GM13976 (cell line): Measurements from ENCODE around the gene ALKBH4.

Source experiments
- DNase-seq: peaks from one replicate; pipeline ENCODE4 v3.0.0; 2012; ENCODE audit warnings: low spot score
- CTCF ChIP-seq: IDR thresholded peaks from 2 replicates; pipeline ENCODE4 v1.5.1; 2012; ENCODE audit warnings: borderline replicate concordance, mild to moderate bottlenecking; ENCODE audit not compliant: insufficient read depth; ENCODE audit errors: extremely low read depth, missing control alignments, control extremely low read depth
- in situ Hi-C: fragments of 300-500 bp; cut with MboI; formaldehyde crosslinking; loops from one replicate; pipeline ENCODE4 v1.12.0; 2022; ENCODE audit warnings: low sequenced_read_pairs, mixed read lengths, inconsistent platforms; ENCODE audit not compliant: unreplicated experiment

ALKBH4 gene

GRCh38 chr7:102431617-102432298, 32.9 kb downstream of the ALKBH4 start:
- in situ Hi-C loops = no loop called here
- peak; percentile 55 for DNase-seq
- TF ChIP-seq CTCF = no peak

- in situ Hi-C loops = no loop called here
- no peak for TF ChIP-seq CTCF
- no peak for DNase-seq
These were observed 35.3 kb downstream of the ALKBH4 start for GRCh38 chr7:102429141-102429899.

- no peak for TF ChIP-seq CTCF
- in situ Hi-C loops = no loop called here
- no peak for DNase-seq
These were observed 37.7 kb downstream of the ALKBH4 start for GRCh38 chr7:102427019-102427405.

- no peak for TF ChIP-seq CTCF
- in situ Hi-C loops = no loop called here
- peak; percentile 85 for DNase-seq
These were observed 38.2 kb downstream of the ALKBH4 start for GRCh38 chr7:102426268-102427018.

GRCh38 chr7:102425639-102426267, 38.9 kb downstream of the ALKBH4 start:
- no peak for TF ChIP-seq CTCF
- peak; percentile 89 for DNase-seq
- in situ Hi-C loops = no loop called here

- in situ Hi-C loops = no loop called here
- no peak for TF ChIP-seq CTCF
- no peak for DNase-seq
These were observed 39.9 kb downstream of the ALKBH4 start for GRCh38 chr7:102424787-102425218.
